GM13977 (cell line): Measurements from ENCODE around the gene BNC2.

ENCODE experiments used
- DNase-seq: peaks from one replicate; pipeline ENCODE4 v3.0.0; 2012; ENCODE audit warnings: low spot score
- CTCF ChIP-seq: IDR thresholded peaks from 2 replicates; pipeline ENCODE4 v1.5.1; 2012; ENCODE audit warnings: mild to moderate bottlenecking, control low read depth; ENCODE audit not compliant: insufficient read depth; ENCODE audit errors: extremely low read depth, missing control alignments
- in situ Hi-C: fragments of 300-500 bp; cut with MboI; formaldehyde crosslinking; loops from one replicate; pipeline ENCODE4 v1.12.0; 2022; ENCODE audit warnings: low sequenced_read_pairs, low pct_unique_long_range_greater_than_20kb, mixed read lengths, inconsistent platforms; ENCODE audit not compliant: unreplicated experiment

BNC2 gene

GRCh38 chr9:16708656-16709435 lies 161.6 kb downstream of the BNC2 start:
- in situ Hi-C loops: no loop called here
- TF ChIP-seq CTCF: no peak
- no peak for DNase-seq

- in situ Hi-C loops: no loop called here
- TF ChIP-seq CTCF: no peak
- DNase-seq: no peak
These were observed 165.3 kb downstream of the BNC2 start for GRCh38 chr9:16705111-16705604.

GRCh38 chr9:16704116-16705110 lies 166.1 kb downstream of the BNC2 start:
- DNase-seq: no peak
- no peak for TF ChIP-seq CTCF
- in situ Hi-C loops: no loop called here

- TF ChIP-seq CTCF: no peak
- in situ Hi-C loops: no loop called here
- DNase-seq: no peak
These were observed 169.1 kb downstream of the BNC2 start for GRCh38 chr9:16701347-16701746.

GRCh38 chr9:16693616-16694015 lies 176.9 kb downstream of the BNC2 start:
- in situ Hi-C loops: no loop called here
- TF ChIP-seq CTCF: no peak
- no peak for DNase-seq

GRCh38 chr9:16690628-16691027 lies 179.8 kb downstream of the BNC2 start:
- TF ChIP-seq CTCF: no peak
- in situ Hi-C loops: no loop called here
- DNase-seq: no peak
